SJSA1 (cell line): ENCODE results near the gene TSPEAR. TPM values are rescaled to one million over a fixed set of nuclear protein-coding genes. Genes with fewer than 3 reads are reported as not detected.

Source experiments
- DNase-seq, 2 experiments: peaks; one replicate each; pipeline ENCODE4 v3.0.0-alpha.2; 2015 to 2020; ENCODE audit warnings: low spot score in 2 of 2, low read depth in 1 of 2
- H3K27ac ChIP-seq: fragments of 250-450 bp; sonication (Bioruptor Pico); 2 replicates; pipeline ENCODE4 v1.5.1; 2020; ENCODE audit warnings: mild to moderate bottlenecking, moderate library complexity
- H3K27me3 ChIP-seq: fragments of 250-450 bp; sonication (Bioruptor Pico); replicated peaks from 2 replicates; pipeline ENCODE4 v1.5.1; 2020; ENCODE audit warnings: mild to moderate bottlenecking, moderate library complexity
- H3K36me3 ChIP-seq: fragments of 250-450 bp; sonication (Bioruptor Pico); 2 replicates; pipeline ENCODE4 v1.5.1; 2020; ENCODE audit warnings: mild to moderate bottlenecking
- H3K4me1 ChIP-seq: fragments of 250-450 bp; sonication (Bioruptor Pico); replicated peaks from 2 replicates; pipeline ENCODE4 v1.6.1; 2021; ENCODE audit warnings: mild to moderate bottlenecking
- H3K4me3 ChIP-seq: fragments of 250-450 bp; sonication (Bioruptor Pico); 2 replicates; pipeline ENCODE4 v1.5.1; 2020; ENCODE audit warnings: mild to moderate bottlenecking
- H3K9me3 ChIP-seq: fragments of 250-450 bp; sonication (Bioruptor Pico); replicated peaks from 2 replicates; pipeline ENCODE4 v1.5.1; 2020; ENCODE audit warnings: mild to moderate bottlenecking
- total RNA-seq: library from RNA; depleted of rRNA; stranded (reverse); fragments of >200 nt; shearing (Covaris generic); gene quantifications from 2 replicates; pipeline ENCODE4 v1.2.3, GENCODE V29; 2014; rRNA removed

The TSPEAR gene
- total RNA-seq, 1 experiment from 2014 or later, result not detected

GRCh38 chr21:44454747-44455523 is 256.4 kb downstream of the TSPEAR start, which contains the start of gene LRRC3:
LRRC3 (plus strand) TSS chr21:44455510; CDS start chr21:44456645, 1,135 bp downstream.
- Histone ChIP-seq H3K27ac (no peak within 1 kb of the TSS), H3K27me3 (peaks cover 6% of the 10 kb centered on the region; the same call in 1 of the 2 replicates), H3K4me3 (peak within 1 kb of the TSS; percentile 51), H3K36me3 (peaks cover 4% of the 10 kb centered on the region; the same call in 1 of the 2 replicates), H3K4me1 (peaks cover 17% of the 10 kb centered on the region), H3K9me3 (peaks cover 6% of the 10 kb centered on the region)
- DNase-seq, result peak in 1 of 2 experiments; percentile 86

- H3K9me3 ChIP-seq, result peaks cover 6% of the 10 kb centered on the region
- peaks cover 26% of the 10 kb centered on the region for H3K4me1 ChIP-seq
- DNase-seq, result no peak
- H3K27ac ChIP-seq, result no peak overlapping the region
- H3K36me3 ChIP-seq, result peaks cover 4% of the 10 kb centered on the region; the same call in 1 of the 2 replicates
- peaks cover 13% of the 10 kb centered on the region; the same call in 1 of the 2 replicates for H3K27me3 ChIP-seq
- H3K4me3 ChIP-seq, result no peak overlapping the region
These were observed 257.3 kb downstream of the TSPEAR start for GRCh38 chr21:44454058-44454457.

GRCh38 chr21:44453120-44453519 is 258.3 kb downstream of the TSPEAR start:
- H3K27me3 ChIP-seq, result peaks cover 13% of the 10 kb centered on the region; the same call in 1 of the 2 replicates
- no peak for DNase-seq
- H3K27ac ChIP-seq, result no peak overlapping the region
- H3K36me3 ChIP-seq, result peaks cover 4% of the 10 kb centered on the region; the same call in 1 of the 2 replicates
- peaks cover 32% of the 10 kb centered on the region for H3K4me1 ChIP-seq
- H3K4me3 ChIP-seq, result no peak overlapping the region
- peaks cover 6% of the 10 kb centered on the region for H3K9me3 ChIP-seq

GRCh38 chr21:44450999-44451398 is 260.4 kb downstream of the TSPEAR start:
- Histone ChIP-seq H3K9me3 (peaks cover 6% of the 10 kb centered on the region), H3K27ac (no peak overlapping the region)

GRCh38 chr21:44450402-44450801 is 261.0 kb downstream of the TSPEAR start:
- H3K36me3 ChIP-seq, result no peaks in the 10 kb centered on the region
- no peak overlapping the region for H3K27ac ChIP-seq
- DNase-seq, result peak in 1 of 2 experiments; percentile 48
- no peak overlapping the region for H3K4me3 ChIP-seq
- H3K9me3 ChIP-seq, result peaks cover 6% of the 10 kb centered on the region
- H3K4me1 ChIP-seq, result peaks cover 24% of the 10 kb centered on the region
- H3K27me3 ChIP-seq, result peaks cover 16% of the 10 kb centered on the region

More at GRCh38 chr21:44450999-44451398, 260.4 kb downstream of the TSPEAR start:
- peak in 1 of 2 experiments; percentile 33 for DNase-seq
- H3K27me3 ChIP-seq, result peaks cover 16% of the 10 kb centered on the region
- H3K4me1 ChIP-seq, result peaks cover 26% of the 10 kb centered on the region
- H3K4me3 ChIP-seq, result no peak overlapping the region
- no peaks in the 10 kb centered on the region for H3K36me3 ChIP-seq

GRCh38 chr21:44449473-44450363 is 261.7 kb downstream of the TSPEAR start:
- no peak overlapping the region for H3K27ac ChIP-seq
- peaks cover 16% of the 10 kb centered on the region for H3K27me3 ChIP-seq
- DNase-seq, result no peak
- peaks cover 24% of the 10 kb centered on the region for H3K4me1 ChIP-seq
- no peak overlapping the region for H3K4me3 ChIP-seq
- no peaks in the 10 kb centered on the region for H3K36me3 ChIP-seq
- peaks cover 6% of the 10 kb centered on the region for H3K9me3 ChIP-seq

- Histone ChIP-seq H3K27me3 (peaks cover 16% of the 10 kb centered on the region), H3K36me3 (no peaks in the 10 kb centered on the region), H3K27ac (no peak overlapping the region), H3K9me3 (no peaks in the 10 kb centered on the region), H3K4me3 (no peak overlapping the region), H3K4me1 (peaks cover 24% of the 10 kb centered on the region)
- DNase-seq, result no peak
These were observed 262.7 kb downstream of the TSPEAR start for GRCh38 chr21:44448651-44449131.

Other genes starting within 250 kb of the TSPEAR start
- not detected in 2 replicates for gene KRTAP10-1, start 171.4 kb downstream of the TSPEAR start, total RNA-seq
- not detected in 2 replicates for gene KRTAP10-2, start 160.1 kb downstream of the TSPEAR start, total RNA-seq
- not detected in 2 replicates for gene KRTAP10-3, start 152.8 kb downstream of the TSPEAR start, total RNA-seq
- not detected in 2 replicates for gene KRTAP10-4, start 137.8 kb downstream of the TSPEAR start, total RNA-seq
- gene KRTAP10-5, start 131.0 kb downstream of the TSPEAR start, total RNA-seq, result not detected in 2 replicates
- gene KRTAP10-6, start 119.1 kb downstream of the TSPEAR start, total RNA-seq, result not detected in 2 replicates
- not detected in 2 replicates for gene KRTAP10-7, start 111.0 kb downstream of the TSPEAR start, total RNA-seq
- not detected in 2 replicates for gene KRTAP10-8, start 99.5 kb downstream of the TSPEAR start, total RNA-seq
- not detected in 2 replicates for gene KRTAP10-9, start 84.5 kb downstream of the TSPEAR start, total RNA-seq
- gene KRTAP10-10, start 74.2 kb downstream of the TSPEAR start, total RNA-seq, result not detected in 2 replicates
- not detected in 2 replicates for gene KRTAP10-11, start 65.2 kb downstream of the TSPEAR start, total RNA-seq
- gene KRTAP12-4, start 56.9 kb downstream of the TSPEAR start, total RNA-seq, result not detected in 2 replicates
- not detected in 2 replicates for gene KRTAP12-3, start 53.6 kb downstream of the TSPEAR start, total RNA-seq
- gene KRTAP12-2, start 44.6 kb downstream of the TSPEAR start, total RNA-seq, result not detected in 2 replicates
- not detected in 2 replicates for gene KRTAP12-1, start 29.4 kb downstream of the TSPEAR start, total RNA-seq
- gene KRTAP10-12, start 14.4 kb downstream of the TSPEAR start, total RNA-seq, result not detected in 2 replicates
- gene UBE2G2, start 90.2 kb upstream of the TSPEAR start, total RNA-seq, result 74.7 and 110 TPM in 2 replicates
- 137 and 173 TPM in 2 replicates for gene SUMO3, start 106.5 kb upstream of the TSPEAR start, total RNA-seq
- gene PTTG1IP, start 162.1 kb upstream of the TSPEAR start, total RNA-seq, result 403 and 590 TPM in 2 replicates
- 116 and 120 TPM in 2 replicates for gene ITGB2, start 209.3 kb upstream of the TSPEAR start, total RNA-seq
- gene SLX9, start 228.5 kb upstream of the TSPEAR start, total RNA-seq, result 25.5 and 31.6 TPM in 2 replicates